Natural killer cell (primary cell): ENCODE results near the gene CCDC124. TPM values are rescaled to one million over a fixed set of nuclear protein-coding genes. Genes with fewer than 3 reads are reported as not detected.
A peak's percentile ranks its signal among the peaks of the same experiment; 100 is the strongest.

Source experiments
- ATAC-seq, 3 donors: fragments of 150-1000 bp in 2 of 3; fragments of 200-7000 bp in 1 of 3; cut with Tn5 transposase; 1 replicate in 1 of 3; 2 replicates in 2 of 3; pipeline ENCODE4 v1.10.0; 2021; ENCODE audit warnings: mild to moderate bottlenecking in 2 of 3, moderate library complexity in 2 of 3
- DNase-seq, 2 donors: peaks; one replicate each; pipeline versions ENCODE4 v3.0.0 to v3.0.0-alpha.2; 2013 to 2021; ENCODE audit warnings: mixed read lengths in 1 of 2
- H3K27ac ChIP-seq: one replicate; pipeline ENCODE4 v1.5.1; 2013; ENCODE audit warnings: mild to moderate bottlenecking, low read length
- H3K27me3 ChIP-seq: one replicate; pipeline ENCODE4 v1.6.1; 2013; ENCODE audit warnings: low read length; ENCODE audit not compliant: control insufficient read depth, insufficient read depth
- H3K36me3 ChIP-seq: one replicate; pipeline ENCODE4 v1.6.1; 2013; ENCODE audit warnings: low read length; ENCODE audit not compliant: control insufficient read depth, insufficient read depth
- H3K4me1 ChIP-seq: one replicate; pipeline ENCODE4 v1.6.1; 2013; ENCODE audit warnings: low read length; ENCODE audit not compliant: control insufficient read depth, insufficient read depth
- H3K4me3 ChIP-seq: one replicate; pipeline ENCODE4 v1.5.1; 2013; ENCODE audit warnings: low read length
- H3K9me3 ChIP-seq: one replicate; pipeline ENCODE4 v1.6.1; 2013; ENCODE audit warnings: low read length; ENCODE audit not compliant: control insufficient read depth, insufficient read depth
- H3K27ac Mint-ChIP-seq, 2 donors: one replicate each; pipeline ENCODE4 v1.8.0; 2022; ENCODE audit warnings: mild to moderate bottlenecking in 2 of 2, mixed read lengths in 2 of 2, moderate library complexity in 1 of 2
- H3K27me3 Mint-ChIP-seq, 2 donors: one replicate each; pipeline ENCODE4 v1.8.0; 2022; ENCODE audit warnings: low read depth in 2 of 2, mixed read lengths in 2 of 2
- H3K36me3 Mint-ChIP-seq: one replicate; pipeline ENCODE4 v1.8.0; 2022; ENCODE audit warnings: mixed read lengths
- H3K4me1 Mint-ChIP-seq, 2 donors: one replicate each; pipeline ENCODE4 v1.8.0; 2022; ENCODE audit warnings: mixed read lengths in 2 of 2
- H3K4me3 Mint-ChIP-seq: one replicate; pipeline ENCODE4 v1.8.0; 2022; ENCODE audit warnings: mild to moderate bottlenecking, moderate library complexity, mixed read lengths
- H3K9me3 Mint-ChIP-seq, 2 donors: one replicate each; pipeline ENCODE4 v1.8.0; 2022; ENCODE audit warnings: mixed read lengths in 2 of 2
- WGBS: methylation state at CpG from one replicate; pipeline ENCODE4 v1.1.7; 2013; ENCODE audit warnings: missing lambda C conversion rate; ENCODE audit not compliant: insufficient coverage; 5-methylcytosine and 5-hydroxymethylcytosine counted together
- intact Hi-C: fragments of 100-400 bp; cut with micrococcal nuclease; formaldehyde crosslinking; loops from one replicate; pipeline ENCODE4 v1.14.2; 2022
- total RNA-seq, 4 donors: library from RNA; stranded (reverse); fragments of 120-200 nt in 1 of 4; gene quantifications; one replicate each; pipeline versions ENCODE4 v1.2.3 to v1.2.4, GENCODE V29; 2013 to 2022
- TF ChIP-seq, protein P1 (sequence below): fragments of 200-600 bp; IDR thresholded peaks from one replicate; pipeline ENCODE4 v1.8.0; 2022; ENCODE audit warnings: antibody characterized with exemption

Gene CCDC124
- total RNA-seq, 3 donors from 2014 or later (not counting 1 experiment from before 2014, with no cell fraction given), result 32.6 to 37.6 (median 37.4) TPM

DNA sequence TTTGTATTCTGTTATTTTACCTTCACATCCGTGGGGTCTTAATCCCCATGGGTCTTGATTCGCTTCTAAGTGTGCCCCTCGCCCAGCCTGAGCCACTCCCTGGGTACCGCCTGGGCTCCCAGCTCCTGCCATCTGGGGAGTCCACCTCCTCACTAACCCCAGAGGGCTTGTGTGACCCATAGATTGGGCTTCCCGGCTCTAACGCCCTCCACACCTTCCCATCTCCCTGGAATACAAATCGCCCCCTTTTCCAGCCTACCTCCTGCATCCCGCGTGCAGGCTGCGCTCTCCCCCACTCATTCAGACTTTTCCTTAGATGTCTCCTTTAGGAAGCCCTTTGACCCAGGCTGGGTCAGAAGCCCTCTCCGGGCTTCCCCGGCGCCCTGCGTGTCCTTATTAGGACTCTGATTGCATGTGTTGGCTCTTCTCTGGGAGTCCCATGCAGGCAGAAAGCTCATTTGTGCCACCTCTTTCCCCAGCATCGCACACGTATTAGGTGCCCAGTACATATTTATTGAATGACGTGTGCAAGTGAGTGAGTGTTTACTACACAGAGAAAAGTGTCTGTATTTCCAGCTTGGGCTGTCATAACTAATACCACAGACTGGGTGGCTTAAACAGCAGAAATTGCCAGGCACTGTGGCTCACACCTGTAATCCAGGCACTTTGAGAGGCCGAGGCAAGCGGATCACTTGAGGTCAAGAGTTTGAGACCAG lies 757 bp downstream of the CCDC124 start:
- peaks cover 16 to 17% of the 10 kb centered on the region in 2 donors for H3K4me1 Mint-ChIP-seq
- H3K9me3 Mint-ChIP-seq, result no peaks in the 10 kb centered on the region
- intact Hi-C loops, result loop anchor here (2.0 kb wide), 1 partner anchor 67 kb away; no protein-coding TSS in a partner anchor
- peak overlapping the region; percentile 94 to 97 for H3K27ac Mint-ChIP-seq
- Histone ChIP-seq H3K4me3 (peak overlapping the region; percentile 70), H3K36me3 (peaks cover 3% of the 10 kb centered on the region), H3K4me1 (peaks cover 23% of the 10 kb centered on the region), H3K27ac (no peak overlapping the region), H3K9me3 (no peaks in the 10 kb centered on the region), H3K27me3 (no peaks in the 10 kb centered on the region)
- 39% methylated on average over 19 of the region's 19 CpGs for WGBS
- peak overlapping the region; percentile 96 for H3K4me3 Mint-ChIP-seq
- ATAC-seq (no peak), DNase-seq (no peak)
- TF ChIP-seq, protein P1, sequence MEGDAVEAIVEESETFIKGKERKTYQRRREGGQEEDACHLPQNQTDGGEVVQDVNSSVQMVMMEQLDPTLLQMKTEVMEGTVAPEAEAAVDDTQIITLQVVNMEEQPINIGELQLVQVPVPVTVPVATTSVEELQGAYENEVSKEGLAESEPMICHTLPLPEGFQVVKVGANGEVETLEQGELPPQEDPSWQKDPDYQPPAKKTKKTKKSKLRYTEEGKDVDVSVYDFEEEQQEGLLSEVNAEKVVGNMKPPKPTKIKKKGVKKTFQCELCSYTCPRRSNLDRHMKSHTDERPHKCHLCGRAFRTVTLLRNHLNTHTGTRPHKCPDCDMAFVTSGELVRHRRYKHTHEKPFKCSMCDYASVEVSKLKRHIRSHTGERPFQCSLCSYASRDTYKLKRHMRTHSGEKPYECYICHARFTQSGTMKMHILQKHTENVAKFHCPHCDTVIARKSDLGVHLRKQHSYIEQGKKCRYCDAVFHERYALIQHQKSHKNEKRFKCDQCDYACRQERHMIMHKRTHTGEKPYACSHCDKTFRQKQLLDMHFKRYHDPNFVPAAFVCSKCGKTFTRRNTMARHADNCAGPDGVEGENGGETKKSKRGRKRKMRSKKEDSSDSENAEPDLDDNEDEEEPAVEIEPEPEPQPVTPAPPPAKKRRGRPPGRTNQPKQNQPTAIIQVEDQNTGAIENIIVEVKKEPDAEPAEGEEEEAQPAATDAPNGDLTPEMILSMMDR, result no peak
- no peaks in the 10 kb centered on the region for H3K27me3 Mint-ChIP-seq
- no peaks in the 10 kb centered on the region for H3K36me3 Mint-ChIP-seq

DNA sequence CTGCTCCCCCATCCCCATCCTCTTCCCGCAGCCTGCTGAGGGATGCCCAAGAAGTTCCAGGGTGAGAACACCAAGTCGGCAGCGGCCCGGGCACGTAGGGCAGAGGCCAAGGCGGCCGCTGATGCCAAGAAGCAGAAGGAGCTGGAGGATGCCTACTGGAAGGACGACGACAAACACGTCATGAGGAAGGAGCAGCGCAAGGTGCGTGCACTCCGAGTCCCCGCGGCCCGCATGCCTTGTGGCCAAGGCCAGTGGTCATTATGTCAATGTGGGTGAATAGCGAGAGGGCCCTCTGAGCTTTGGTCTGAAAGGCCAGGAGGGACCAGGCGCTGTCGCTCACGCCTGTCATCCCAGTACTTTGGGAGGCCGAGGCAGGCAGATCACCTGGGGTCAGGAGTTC lies 3.6 kb downstream of the CCDC124 start:
- no peak overlapping the region for H3K4me3 ChIP-seq
- H3K9me3 Mint-ChIP-seq, result no peaks in the 10 kb centered on the region
- no peaks in the 10 kb centered on the region for H3K27me3 ChIP-seq
- H3K27ac Mint-ChIP-seq, result no peak overlapping the region
- H3K27ac ChIP-seq, result no peak overlapping the region
- DNase-seq (no peak), ATAC-seq (no peak)
- WGBS, result 97% methylated on average over 21 of the region's 21 CpGs
- H3K36me3 ChIP-seq, result peaks cover 12% of the 10 kb centered on the region
- peaks cover 23% of the 10 kb centered on the region for H3K4me1 ChIP-seq
- TF ChIP-seq, protein P1, result no peak
- H3K4me1 Mint-ChIP-seq, result peaks cover 16 to 17% of the 10 kb centered on the region in 2 donors
- intact Hi-C loops, result loop anchor here (1.0 to 5.0 kb wide), 2 partner anchors 216 to 316 kb away; no protein-coding TSS in a partner anchor
- H3K27me3 Mint-ChIP-seq, result no peaks in the 10 kb centered on the region
- H3K4me3 Mint-ChIP-seq, result no peak overlapping the region
- no peaks in the 10 kb centered on the region for H3K36me3 Mint-ChIP-seq
- H3K9me3 ChIP-seq, result no peaks in the 10 kb centered on the region

GRCh38 chr19:17937371-17937900 lies 4.6 kb downstream of the CCDC124 start:
- Histone ChIP-seq H3K9me3 (no peaks in the 10 kb centered on the region), H3K4me1 (peaks cover 15% of the 10 kb centered on the region), H3K36me3 (peaks cover 12% of the 10 kb centered on the region), H3K4me3 (no peak overlapping the region), H3K27ac (no peak overlapping the region), H3K27me3 (no peaks in the 10 kb centered on the region)
- H3K36me3 Mint-ChIP-seq, result no peaks in the 10 kb centered on the region
- H3K4me3 Mint-ChIP-seq, result no peak overlapping the region
- no peaks in the 10 kb centered on the region for H3K9me3 Mint-ChIP-seq
- H3K4me1 Mint-ChIP-seq, result peaks cover 14% of the 10 kb centered on the region in 2 donors
- no peak for DNase-seq
- ATAC-seq, result no peak
- 96% methylated on average over 9 of the region's 9 CpGs for WGBS
- H3K27me3 Mint-ChIP-seq, result no peaks in the 10 kb centered on the region
- TF ChIP-seq, protein P1, result no peak
- H3K27ac Mint-ChIP-seq, result no peak overlapping the region
- intact Hi-C loops, result loop anchor here (5.0 kb wide), 1 partner anchor 315 kb away; no protein-coding TSS in a partner anchor
